GM21423 (cell line): Measurements from ENCODE around the gene CATSPERE.
"Not testable (repeated sequence)": the region's sequence is repeated elsewhere in the genome, so short reads cannot be mapped to it uniquely, and the experiment has no call there.

Experiments
- ATAC-seq: cut with Tn5 transposase; IDR thresholded peaks from one replicate; pipeline ENCODE4 v1.9.1; 2021; ENCODE audit warnings: mild to moderate bottlenecking, moderate library complexity; ENCODE audit not compliant: unreplicated experiment

The CATSPERE gene

DNA sequence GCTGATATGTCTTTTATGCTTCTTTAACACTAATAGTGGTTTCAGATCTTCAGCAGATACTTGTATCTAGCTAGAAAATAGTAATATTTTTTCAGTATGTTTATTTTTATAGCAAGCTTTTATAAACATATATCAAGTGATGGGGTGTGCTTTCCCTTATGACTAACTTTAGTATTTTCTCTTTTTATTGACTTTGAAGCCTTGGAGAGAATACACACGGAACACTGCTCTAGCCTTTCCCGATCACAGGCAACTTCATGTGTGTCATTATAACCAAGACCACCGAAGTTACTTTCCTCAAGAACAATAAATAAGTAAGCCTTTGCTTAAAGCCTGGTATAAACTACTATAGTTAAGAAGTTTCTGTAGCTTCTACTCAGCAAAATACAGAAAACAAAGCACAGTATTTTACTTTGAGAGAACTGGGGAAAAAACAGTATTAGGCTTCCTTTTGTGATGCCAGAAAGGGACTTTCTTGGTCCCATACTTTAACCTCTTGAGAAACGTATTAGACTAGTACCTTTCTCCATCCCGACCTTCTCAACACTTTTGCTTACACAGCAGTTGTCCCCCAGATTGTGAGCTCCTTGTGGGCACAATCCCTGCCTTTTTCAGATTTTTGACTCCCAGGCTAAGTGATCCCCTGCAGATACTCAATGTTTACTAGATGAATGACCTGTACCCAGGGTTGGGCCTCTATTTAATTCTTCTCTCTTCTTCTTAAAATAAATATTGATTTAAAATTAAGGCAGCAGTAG, 12.6 kb upstream of the CATSPERE start:
- ATAC-seq: no peak

DNA sequence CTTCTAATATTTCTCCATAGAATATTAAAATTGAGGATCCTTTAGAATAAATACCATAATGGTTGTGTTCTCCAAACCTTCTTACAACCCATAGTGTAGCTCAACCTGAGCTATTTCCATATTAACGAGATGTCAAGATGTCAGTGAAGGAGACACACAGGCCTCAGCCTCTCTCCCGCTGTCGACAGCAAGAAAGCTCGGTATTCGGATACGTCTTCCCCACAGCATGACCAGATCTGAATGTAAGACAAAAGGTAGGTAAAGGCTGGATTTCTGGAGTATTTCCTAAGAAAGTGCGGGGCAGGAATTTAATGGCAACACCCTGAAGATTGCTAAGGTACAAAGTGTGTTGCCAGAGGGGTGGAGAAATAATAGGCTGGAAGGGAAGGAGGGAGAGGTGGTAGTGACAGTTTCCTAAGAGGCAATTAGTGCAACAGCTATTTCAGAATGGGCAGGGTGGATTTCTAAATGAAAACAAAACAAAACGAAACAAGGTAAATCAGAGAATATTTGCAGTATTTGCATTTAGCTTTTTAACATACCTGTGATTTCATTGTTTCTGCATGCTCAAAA, 11.1 kb upstream of the CATSPERE start:
- ATAC-seq: no peak

DNA sequence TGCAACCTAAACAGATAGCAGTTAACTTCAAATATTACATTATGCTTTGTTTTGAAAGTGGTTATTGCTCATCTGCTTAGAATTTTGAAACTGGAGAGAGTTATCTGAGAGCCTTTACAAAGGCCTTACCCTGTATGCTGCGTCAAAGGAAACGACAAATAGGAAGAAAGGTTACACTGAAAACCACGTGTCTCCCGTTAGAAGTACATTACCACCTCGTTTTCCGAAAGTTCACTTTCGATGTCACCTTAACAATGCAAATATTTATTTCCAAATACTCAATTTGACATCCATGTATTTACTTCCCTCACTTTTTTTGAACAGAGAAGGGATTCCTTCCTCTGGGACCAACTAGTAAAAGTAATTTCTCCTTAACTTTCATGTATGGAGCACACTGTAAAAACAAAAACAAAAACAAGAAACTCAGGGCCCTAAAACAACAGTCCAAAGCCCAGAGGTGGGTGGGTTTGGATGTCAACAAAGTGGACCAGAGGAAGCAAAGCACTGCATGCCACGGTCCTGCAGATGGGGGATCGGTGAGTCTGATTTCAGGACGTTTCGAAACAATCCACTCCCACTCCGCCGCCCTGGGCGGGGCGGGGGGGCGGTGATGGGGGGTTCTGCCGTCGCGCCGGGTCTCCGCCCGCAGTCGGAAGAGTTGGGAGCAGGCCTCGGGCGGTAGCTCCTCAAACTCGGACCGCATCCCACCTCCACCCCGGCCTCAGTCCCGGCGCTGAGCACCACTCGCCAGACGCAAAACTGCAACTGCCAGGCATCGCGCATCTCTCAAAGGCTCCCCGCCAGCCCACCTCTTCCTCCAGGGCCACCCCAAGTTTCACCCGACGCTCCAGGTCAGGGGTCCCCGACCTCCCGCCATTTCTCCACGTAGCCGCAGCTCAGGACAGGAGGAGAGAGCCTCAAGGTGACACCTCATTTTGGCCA, 10.2 kb upstream of the CATSPERE start:
- ATAC-seq: no peak

DNA sequence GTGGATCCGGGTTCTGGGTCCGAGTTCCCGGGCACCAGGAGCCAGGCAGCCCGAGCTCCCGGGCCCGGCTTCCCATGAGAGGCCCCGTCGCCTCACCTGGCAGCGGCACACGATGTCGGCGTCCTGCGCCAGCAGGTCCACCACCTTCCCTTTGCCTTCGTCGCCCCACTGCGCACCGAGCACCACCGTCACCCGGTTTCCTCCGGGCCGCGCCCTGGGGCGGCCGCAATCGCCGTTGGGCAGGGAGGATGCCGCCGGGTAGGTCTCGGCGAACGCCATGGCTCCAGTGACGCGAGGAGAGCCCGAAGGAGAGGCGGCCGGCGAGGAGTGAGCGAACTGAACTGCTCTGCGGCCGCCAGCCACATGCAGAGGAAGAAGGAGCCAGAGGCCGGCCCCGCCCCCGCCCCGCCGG, 9.5 kb upstream of the CATSPERE start, which contains the start of gene ADSS2:
ADSS2 (minus strand) TSS at position 371 of the 412 bp plus-strand sequence; CDS start at position 279, 92 bp downstream.
- no peak for ATAC-seq

DNA sequence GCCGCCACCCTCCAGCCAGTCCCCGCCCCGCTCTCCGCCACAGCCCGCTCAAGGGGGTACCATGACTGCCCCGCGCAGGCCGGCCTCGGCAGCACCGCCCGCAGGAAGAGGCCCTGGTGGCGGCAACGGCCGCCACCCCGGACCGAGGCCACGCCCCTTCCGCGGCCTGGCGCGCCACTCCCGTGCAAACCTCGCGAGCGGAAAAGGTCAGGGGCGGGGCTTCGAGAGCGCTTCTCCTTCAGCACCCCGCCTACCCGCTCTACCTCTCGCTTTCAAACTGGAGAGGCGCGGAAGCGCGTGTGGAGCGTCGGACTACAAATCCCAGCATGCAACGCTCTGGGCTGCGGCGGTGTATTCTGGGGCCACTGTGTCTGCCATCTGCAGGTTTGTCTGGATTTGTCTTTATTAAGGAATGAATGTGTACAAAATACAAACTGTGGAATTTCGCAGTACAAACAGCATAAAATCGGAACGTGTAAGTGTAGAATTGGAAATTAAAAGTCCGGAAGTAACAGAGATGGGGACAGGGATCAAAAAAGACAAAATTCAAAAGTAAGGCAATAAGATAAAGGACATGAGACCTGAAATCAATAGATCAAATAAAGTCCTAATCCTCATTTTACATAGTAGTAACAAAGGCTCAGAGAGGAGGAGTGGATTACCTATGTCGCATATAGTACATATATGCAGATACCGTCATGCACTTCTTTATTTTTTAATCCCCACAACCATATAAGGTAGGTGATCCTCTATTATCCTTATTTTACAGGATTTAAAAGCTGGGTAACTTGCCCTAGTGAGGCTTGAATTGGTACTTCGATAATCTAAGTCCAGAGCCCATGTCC, 8.9 kb upstream of the CATSPERE start:
- peak; percentile 94 for ATAC-seq

DNA sequence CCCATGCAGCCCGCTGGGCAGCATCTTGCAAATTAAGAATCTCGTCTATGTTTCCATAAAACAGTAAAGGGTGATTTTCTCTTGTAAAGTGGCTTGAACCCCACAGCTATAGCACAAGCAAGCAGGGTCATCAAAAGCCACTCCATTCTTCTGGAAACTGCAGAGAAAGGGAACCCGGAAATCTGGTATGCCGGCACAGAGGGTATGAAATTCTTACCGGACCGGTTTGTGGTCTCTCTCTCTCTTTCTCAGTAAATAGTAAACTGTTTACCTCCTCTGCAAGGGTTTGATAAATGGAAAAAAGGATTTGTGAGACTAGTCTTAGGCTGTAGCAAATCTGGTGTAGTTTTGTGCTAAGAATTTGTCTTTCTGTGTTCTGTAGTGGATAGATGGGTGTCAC, 6.7 kb upstream of the CATSPERE start:
- no peak for ATAC-seq

DNA sequence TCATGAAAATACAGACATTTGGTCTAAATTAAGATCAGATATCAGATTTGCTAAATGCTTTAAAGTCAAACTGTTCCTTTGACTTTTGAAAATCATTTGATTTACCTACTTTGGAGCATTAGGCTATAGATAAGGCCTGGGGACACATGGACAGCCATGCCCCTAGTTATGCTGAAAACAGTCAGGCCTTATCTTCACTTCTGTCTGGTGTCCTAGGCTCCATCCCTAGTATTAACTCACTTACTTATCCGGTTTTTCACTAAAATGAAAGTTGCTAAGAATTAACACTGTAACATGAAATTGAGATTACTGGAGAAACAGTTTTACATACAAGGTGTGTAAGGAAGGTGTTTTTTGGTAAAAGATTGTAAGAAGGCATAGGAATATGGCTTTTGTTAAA, 4.5 kb upstream of the CATSPERE start:
- no peak for ATAC-seq

DNA sequence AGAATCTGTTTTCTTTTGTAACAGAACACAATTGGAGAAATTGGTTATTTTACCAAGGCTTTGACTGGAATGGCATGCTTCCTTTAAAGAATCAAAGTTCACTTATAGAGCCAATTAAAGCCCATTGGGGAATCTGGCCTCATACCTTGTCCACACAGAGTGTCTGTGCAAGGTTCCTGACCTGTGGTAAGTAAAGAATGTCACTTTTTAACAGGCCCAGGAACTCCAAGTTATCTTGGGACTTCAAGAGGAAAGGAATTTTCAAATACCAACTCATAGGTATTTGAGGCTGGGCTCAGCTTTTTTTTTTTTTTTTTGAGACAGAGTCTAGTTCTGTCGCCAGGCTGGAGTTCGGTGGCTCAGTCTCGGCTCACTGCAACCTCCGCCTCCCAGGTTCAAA, 2.3 kb upstream of the CATSPERE start:
- ATAC-seq: no peak

DNA sequence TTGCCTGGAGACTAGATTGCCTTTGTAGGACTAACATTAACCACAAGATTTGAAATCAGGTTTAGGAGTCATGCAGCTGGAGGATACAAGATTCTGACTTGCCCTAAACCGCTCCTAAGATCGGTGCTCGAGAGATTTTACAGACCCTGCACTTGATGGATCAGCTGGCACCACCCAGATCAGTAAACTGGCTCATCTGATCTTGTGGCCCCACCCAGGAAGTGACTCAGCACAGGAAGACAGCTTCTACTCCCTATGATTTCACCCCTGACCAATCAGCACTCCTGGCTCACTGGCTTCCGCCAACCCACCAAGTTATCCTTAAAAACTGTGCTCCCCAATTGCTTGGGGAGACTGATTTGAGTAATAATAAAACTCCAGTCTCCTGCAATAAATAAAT, 876 bp upstream of the CATSPERE start:
- ATAC-seq: no peak

DNA sequence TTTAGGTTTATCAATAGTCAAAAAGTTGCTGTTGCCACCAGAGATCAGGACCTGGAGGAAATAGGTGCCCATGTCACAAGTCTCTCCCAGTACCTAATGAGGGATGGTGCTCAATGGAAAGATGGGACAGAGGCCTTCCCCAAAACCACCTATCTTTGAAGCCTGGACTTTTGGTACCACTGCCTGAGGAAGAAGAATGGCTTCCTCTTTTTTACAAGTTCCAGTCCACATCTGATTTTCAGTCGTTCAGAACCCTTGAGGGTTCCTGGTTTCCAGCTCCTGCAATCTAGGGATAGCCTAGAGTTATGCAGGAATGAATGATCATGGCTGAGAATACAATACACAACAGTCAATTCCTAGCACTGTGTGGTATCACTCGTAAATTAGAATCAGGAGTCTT, 5.7 kb downstream of the CATSPERE start:
- ATAC-seq: no peak

DNA sequence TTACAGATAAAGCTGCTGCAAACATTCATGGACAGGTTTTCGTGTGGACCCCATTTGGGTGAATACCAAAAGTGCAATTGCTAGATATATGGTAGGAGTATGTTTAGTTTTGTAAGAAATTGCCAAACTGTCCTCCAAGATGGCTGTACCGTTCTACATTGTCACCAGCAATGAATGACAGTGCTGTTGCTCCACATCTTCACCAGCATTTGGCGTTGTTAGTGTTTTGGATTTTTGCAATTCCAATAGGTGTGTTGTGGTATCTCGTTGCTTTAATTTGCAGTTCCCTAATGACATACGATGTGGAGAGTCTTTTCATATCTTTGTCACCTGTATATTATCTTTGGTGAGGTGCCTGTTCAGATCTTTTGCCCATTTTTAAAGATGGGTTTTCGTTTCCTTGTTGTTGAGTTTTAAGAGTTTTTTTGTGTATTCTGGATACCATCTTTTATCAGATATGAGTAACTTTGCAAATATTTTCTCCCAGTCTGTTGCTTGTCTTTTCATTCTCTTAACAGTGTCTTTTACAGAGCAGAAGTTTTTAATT, 12.1 kb downstream of the CATSPERE start:
- no peak for ATAC-seq

DNA sequence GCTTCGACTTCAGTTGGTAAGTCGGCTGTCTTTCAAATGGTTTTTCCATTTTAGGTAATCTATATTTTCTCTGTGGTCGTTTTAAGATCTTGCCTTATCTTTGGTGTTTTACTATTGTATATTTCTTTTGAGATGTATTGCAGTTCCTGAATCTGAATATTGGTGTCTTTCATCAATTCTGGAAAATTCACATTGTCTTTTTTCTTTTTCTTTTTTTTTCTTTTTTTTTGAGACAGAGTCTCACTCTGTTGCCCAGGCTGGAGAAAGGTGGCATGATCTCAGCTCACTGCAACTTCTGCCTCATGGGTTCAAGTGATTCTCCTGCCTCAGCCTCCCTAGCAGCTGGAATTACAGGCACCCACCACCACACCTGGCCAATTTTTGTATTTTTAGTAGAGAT, 23.9 kb downstream of the CATSPERE start:
- not testable (repeated sequence) for ATAC-seq

DNA sequence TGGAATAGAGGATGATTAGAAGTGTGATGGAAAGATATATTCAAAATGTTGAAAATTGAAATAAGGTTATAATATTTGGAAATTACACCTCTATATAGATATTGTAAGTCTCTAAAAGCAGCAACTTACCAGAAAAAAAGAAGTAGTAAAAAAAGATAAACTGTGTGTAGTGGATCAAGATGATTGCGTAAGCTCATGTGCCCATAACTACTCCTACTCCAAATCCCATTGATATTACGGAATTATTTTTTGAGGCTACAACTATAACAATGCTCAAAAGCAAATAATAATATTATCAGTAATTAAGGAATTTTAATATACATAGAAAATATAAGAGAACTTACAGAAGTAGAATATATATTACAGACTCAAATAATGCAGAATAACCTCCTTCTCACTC, 33.6 kb downstream of the CATSPERE start:
- no peak for ATAC-seq

DNA sequence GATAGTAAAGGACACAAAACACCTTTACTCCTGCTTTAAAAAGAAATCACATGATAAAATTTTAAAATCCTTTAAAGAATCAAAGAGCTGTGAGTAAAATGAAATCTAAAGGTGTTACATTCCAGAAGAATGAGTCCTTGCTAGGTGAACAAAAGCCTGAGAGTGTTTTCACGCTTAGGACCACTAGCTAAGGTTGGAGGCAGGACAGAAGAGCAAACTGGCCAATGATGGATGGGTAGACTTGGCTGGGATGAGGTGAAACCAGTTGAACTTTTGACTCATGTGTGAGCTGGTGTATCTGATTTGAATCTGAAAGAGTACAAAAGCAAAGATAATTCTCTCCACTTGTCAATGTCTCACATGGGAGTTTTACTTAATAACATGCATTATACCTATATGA, 35.1 kb downstream of the CATSPERE start:
- no peak for ATAC-seq

DNA sequence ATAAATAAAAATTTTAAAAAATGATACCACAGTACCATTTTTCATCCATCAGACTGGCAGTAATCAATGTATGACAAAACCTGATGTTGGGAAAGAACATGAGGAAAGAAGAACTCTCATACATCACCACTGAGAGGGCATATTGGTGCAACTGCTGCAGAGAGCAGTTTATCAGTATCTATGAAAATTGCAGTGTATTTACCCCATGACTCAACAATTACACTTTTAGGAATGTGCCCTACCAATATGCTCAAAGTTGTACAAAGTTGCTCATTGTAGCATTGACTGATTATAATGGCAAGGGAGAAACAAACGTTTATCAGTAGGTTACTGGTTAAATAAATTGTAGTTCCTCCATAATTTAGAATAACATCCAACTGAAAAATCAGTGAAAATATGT, 36.7 kb downstream of the CATSPERE start:
- no peak for ATAC-seq

DNA sequence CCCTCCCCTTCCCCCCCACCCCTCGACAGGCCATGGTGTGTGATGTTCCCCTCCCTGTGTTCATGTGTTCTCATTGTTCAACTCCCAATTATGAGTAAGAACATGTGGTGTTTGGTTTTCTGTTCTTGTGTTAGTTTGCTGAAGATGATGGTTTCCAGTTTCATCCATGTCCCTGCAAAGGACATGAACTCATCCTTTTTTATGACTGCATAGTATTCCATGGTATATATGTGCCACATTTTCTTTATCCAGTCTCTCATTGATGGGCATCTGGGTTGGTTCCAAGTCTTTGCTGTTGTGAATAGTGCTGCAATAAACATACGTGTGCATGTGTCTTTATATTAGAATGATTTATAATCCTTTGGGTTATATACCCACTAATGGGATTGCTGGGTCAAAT, 38.4 kb downstream of the CATSPERE start:
- ATAC-seq: not testable (repeated sequence)

DNA sequence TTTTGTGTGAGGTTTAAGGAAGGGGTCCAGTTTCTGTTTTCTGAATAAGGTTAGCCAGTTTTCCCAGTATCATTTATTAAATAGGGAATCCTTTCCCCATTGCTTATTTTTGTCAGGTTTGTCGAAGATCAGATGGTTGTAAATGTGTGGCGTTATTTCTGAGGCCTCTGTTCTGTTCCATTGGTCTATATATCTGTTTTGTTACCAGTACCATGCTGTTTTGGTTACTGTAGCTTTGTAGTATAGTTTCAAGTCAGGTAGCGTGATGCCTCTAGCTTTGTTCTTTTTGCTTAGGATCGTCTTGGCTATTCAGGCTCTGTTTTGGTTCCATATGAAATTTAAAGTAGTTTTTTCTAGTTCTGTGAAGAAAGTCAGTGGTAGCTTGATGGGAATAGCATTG, 39.4 kb downstream of the CATSPERE start:
- ATAC-seq: not testable (repeated sequence)

DNA sequence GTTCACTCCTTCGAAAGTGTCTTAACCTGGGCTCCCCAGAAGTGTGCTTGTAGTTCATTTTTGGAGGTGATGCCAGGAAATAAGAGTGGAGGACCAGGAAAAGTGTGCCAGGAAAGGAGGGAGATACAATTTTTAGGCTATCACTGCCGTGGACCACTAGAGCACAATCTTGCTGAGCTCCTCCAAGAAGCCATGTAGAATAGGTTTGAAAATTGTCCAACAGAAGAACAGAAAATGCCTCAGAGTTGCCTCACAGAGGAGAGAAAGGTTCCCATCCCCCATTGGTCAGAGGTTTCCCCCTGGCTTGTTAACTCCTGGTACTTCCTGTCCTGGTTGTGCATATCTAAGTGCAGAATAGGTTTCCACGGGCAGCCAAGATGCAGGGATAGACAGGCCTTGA, 41.6 kb downstream of the CATSPERE start:
- no peak for ATAC-seq

DNA sequence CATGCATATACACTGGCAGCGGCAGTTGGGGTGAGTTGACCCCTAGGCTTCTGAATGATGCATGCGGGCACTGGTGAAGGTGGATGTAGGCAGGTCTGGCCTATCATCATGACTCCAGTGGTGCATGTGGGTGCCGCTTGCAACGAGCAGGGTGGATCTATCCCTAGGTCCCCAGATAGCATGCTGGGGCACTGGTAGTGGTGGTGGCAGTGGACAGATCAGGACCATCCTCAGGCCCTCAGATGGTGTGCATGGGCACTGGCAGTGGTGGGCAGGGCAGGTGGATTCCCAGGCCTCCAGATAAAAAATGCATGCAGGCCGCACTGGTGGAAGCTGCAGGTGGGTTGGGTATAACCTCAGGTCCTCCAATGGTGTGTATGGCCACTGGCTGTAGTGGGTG, 52.4 kb downstream of the CATSPERE start:
- no peak for ATAC-seq

DNA sequence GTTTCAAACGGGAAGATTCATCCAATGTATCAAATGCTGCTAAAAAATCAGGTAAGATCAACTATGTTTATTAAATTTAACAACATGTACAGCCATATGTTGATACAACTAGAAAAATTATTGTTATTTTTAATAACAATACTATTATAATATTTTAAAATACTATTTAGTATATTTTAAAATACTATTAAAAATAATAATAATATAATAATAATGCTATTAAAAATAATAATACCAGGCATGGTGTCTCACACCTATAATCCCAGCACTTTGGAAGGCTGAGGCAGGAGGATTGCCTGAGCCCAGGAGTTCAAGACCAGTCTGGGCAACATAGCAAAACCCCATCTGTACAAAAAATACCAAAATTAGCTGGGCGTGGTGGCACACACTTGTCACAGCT, 54.6 kb downstream of the CATSPERE start:
- no peak for ATAC-seq
